Measurements from ENCODE around the gene SUV39H1.
"Not testable (repeated sequence)": the region's sequence is repeated elsewhere in the genome, so short reads cannot be mapped to it uniquely, and the experiment has no call there.

SUV39H1 gene

GRCh38 chrX:48696301-48696908 is at the start of gene SUV39H1:
TSS of gene SUV39H1 (plus strand) at chrX:48696734. CDS start at chrX:48696785, 51 bp downstream.
- peak; percentile 40 for DNase-seq

DNA sequence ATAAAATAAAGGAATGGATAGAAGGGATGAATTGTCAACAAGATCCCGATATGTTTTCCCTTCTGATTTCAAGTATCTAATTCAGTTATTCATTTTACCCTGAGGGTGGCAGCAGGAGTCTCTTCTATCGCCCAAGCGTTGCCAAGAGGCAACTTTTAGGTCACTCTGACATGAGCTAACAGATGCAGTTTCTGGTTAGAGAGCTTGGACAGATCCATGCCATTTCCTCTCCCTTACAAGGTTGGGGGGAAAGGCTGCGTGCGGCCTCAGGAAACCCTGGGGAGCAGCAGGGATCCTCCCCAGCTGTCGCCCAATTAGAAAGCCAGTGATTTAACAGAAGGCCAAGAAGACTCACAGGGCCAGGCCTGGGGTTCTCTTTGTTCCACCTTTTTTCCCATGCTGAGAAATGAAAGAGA is 48.2 kb upstream of the SUV39H1 start:
- peak; percentile 7 for DNase-seq

DNA sequence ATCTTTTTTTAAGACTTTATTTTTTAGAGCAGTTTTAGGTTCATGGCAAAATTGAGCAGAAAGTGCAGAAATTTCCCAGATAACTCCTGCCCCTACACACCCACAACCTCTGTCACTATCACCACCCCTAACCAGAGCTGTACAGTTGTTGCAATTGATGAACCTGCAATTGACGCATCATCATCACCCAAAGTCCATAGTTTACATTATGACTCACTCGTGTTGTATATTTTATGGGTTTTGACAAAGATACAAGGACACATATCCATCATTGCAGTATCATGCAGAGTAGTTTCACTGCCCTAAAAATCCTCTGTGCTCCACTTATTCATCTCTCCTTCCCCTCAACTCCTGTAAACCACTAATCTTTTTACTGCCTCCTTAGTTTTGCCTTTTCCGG is 47.4 kb upstream of the SUV39H1 start:
- DNase-seq: no peak

DNA sequence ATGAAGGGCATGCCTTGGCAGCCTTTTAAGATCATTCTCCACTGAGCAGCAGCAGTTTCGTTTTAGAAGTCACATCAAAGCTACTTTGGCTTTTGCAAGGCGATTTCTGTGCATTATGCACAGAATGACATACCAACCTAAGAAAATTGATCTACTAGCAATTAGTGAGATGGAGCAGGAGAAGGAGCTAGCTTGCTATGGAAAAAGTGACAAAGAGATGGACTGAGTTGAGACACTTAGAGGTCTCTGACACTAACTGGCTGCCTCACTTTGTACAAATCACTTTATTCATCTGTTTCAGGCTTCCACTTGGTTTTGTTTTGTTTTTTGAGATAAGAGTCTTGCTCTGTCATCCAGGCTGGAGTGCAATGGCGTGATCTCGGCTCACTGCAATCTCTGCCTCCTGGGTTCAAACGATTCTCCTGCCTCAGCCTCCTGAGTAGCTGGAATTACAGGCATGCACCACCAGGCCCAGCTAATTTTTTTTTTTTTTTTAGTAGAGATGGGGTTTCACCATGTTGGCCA is 44.4 kb upstream of the SUV39H1 start:
- not testable (repeated sequence) for DNase-seq

GRCh38 chrX:48654746-48655145 is 41.8 kb upstream of the SUV39H1 start:
- not testable (repeated sequence) for DNase-seq

- not testable (repeated sequence) for DNase-seq
These were observed 36.8 kb upstream of the SUV39H1 start for GRCh38 chrX:48659686-48660085.

DNA sequence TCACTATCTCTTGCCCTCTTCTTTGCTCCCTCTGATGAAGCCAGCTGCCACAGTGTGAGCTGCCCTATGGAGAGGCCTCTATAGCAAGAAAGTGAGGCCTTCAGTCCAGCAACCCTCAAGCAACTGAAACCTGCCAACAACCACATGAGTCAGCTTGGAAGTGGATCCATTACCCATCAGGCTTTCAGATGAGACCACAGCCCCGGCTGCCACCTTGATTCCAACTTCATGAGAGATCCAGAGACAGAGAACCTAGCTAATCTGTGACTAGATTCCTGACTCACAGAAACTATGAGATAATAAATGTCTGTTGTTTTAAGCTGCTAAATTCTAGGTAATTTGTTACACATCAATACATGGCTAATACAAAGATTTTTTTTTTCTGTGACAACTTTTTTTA is 33.3 kb upstream of the SUV39H1 start:
- no peak for DNase-seq

GRCh38 chrX:48664156-48664555 is 32.4 kb upstream of the SUV39H1 start:
- DNase-seq: no peak

DNA sequence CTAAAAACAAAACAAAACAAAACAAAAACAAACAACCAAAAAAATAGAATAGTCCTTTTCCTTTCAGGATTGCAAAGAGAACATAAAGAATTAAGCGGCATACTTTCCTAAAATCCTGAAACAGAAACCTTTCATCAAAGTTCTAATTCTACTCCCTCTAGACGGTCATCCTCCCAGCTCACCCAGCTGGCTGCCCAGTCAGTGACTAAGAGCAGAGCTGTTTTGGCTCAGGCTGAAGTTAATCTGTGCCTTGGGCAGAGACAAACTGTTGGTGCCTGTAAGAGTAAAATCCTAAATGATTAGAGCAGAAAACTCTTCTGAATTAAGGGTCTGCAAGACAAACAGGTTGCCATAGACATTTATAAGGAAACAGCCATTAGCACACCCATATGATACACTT is 30.5 kb upstream of the SUV39H1 start:
- DNase-seq: no peak

DNA sequence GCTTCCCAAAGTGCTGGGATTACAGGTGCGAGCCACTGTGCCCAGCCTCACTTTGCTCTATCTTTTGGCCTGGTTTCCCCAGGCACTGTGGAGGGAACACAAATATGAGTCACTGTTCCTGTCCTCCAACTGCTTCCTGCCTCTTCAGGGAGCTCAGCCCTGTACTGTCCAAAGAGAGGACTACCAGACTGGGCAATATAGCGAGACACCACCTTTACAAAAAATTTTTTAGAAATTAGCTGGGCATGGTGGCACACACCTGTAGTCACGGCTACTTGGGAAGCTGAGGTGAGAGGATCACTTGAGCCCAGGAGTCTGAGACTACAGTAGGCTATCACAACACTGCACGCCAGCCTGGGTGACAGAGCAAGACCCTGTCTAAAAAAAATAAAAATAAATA is 29.9 kb upstream of the SUV39H1 start:
- DNase-seq: no peak

GRCh38 chrX:48667509-48667908 is 29.0 kb upstream of the SUV39H1 start:
- no peak for DNase-seq

DNA sequence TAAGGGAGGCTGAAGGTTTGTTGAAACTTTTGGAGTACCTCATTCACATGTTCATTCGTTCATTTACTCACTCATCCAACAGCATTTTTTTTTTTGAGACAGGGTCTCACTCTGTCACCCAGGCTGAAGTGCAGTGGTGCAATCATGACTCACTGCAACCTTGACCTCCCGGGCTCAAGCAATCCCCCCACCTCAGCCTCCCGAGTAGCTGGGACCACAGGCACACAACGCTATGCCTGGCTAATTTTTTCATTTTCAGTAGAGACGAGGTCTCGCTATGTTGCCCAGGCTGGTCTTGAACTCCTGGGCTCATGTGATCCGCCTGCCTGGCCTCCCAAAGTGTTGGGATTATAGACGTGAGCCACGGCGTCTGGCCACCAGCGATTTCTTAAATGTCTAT is 28.3 kb upstream of the SUV39H1 start:
- not testable (repeated sequence) for DNase-seq

DNA sequence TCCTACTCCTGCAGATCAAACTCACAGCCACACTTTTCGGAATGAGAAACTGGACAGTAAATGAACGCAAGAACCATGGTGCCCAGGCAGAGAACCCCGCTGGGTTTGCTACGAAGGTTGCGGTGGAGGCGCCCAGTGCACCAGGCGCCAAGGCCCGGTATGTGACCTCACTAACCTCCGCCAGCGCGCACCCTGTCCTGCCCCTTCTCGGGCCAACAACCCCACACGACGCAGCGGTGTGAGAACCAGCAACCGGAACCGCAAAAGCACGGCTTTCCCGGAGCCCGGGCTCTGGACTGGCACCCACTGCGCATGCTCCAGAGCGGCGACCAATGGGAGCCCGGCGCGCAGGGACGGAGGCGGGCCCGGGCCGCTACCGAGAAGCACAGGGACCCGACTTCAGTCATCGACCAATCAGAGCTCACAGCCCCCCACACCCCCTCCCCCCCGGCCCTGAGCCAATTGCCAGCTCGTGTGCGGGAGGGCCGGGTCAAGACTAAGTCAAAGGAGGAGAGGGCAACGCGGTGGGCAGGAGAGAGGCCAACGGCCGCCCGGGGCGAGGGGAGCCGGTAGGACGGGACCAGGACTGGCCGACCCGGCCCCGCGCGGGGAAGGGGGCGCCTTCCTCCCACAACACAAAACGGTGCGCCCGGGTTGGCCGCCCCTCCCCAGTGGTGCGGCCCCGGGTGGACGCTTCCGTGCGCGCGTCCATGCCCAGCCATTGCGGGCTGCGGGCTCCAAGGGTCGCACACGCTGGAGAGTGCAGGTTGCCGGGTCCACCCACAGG is 20.2 kb upstream of the SUV39H1 start:
- DNase-seq: peak; percentile 57

- DNase-seq: no peak
These were observed 19.7 kb upstream of the SUV39H1 start for GRCh38 chrX:48676893-48677270.

- no peak for DNase-seq
These were observed 19.0 kb upstream of the SUV39H1 start for GRCh38 chrX:48677516-48677915.

GRCh38 chrX:48680467-48680866 is 16.1 kb upstream of the SUV39H1 start:
- DNase-seq: not testable (repeated sequence)

GRCh38 chrX:48680925-48681324 is 15.6 kb upstream of the SUV39H1 start:
- DNase-seq: not testable (repeated sequence)

DNA sequence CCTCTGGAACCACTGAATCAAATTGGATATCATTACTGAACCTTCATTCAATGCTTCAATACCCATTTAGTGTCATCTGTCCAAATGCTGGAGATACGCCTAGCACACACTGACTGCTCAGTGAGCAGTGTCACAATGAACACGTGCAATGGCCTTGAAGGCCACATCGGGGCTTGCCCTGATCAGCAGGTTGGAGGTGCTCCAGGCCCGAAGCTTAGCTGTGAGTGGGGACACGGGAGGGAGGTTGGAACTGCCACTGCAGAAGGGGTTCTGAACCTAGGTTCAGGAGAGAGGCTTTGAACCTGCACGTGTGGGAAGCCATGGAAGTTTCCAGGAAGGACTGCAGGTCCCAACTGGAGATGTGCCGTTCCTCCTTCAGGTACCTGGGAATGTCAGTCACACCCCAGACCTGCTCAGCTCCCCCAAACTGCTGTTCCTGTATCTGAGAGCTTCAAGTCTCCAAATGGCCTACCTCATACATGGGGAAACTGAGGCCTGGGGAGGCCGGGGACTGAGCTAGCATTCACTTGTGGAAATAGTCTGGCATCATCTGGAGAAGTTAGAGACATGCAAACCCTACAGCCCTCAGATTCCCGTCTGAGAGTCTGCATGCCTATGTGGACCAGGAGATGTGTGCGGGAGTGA is 14.9 kb upstream of the SUV39H1 start:
- DNase-seq: no peak

- not testable (repeated sequence) for DNase-seq
These were observed 13.7 kb upstream of the SUV39H1 start for GRCh38 chrX:48682795-48683194.

DNA sequence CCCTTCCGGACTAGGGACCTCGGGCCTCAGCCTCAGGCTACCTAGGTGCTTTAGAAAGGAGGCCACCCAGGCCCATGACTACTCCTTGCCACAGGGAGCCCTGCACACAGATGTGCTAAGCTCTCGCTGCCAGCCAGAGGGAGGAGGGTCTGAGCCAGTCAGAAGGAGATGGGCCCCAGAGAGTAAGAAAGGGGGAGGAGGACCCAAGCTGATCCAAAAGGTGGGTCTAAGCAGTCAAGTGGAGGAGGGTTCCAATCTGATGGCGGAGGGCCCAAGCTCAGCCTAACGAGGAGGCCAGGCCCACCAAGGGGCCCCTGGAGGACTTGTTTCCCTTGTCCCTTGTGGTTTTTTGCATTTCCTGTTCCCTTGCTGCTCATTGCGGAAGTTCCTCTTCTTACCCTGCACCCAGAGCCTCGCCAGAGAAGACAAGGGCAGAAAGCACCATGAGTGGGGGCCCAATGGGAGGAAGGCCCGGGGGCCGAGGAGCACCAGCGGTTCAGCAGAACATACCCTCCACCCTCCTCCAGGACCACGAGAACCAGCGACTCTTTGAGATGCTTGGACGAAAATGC is 13.0 kb upstream of the SUV39H1 start, which contains the start of gene WAS:
WAS (plus strand) TSS at position 389 of the 572 bp plus-strand sequence; CDS start at position 444, 55 bp downstream.
- no peak for DNase-seq

GRCh38 chrX:48684134-48684533 is 12.4 kb upstream of the SUV39H1 start:
- DNase-seq: no peak

GRCh38 chrX:48685416-48685815 is 11.1 kb upstream of the SUV39H1 start:
- no peak for DNase-seq

GRCh38 chrX:48688531-48689150 is 7.9 kb upstream of the SUV39H1 start:
- DNase-seq: no peak

Measured in NCI-H748 treated with DMSO at 0.1 percent for 48 hours (cell line).